ENCODE results near the gene TMEM109.

The TMEM109 gene

DNA sequence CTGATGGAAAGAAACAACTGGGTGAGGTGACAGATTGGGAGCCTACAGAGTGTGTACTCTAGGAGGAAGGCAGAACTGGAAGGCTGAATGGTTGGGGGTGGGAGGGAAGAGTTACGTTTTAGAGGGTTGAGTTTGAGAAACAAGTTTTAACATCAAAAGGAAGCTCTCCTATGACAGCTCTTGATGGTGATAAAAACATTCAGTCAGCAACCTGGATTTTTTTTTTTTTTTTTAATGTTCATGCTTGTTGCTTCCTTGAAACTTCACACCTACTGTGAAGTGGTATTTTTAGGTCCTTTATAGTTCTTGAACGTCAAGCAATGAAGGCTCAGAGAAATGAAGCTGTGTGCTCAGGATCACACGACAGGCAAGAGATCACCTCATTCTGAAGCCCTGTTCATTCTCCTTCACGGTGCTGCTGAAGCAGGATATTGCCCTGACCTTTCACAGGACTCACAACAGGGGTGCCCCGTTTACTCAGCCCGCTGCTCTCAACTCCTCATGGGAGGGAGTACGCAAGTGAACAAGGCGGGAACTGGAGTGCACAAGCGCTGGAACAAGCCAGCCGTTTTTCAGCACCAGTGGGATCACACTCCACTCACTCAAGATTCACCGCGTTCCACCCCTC lies 1.6 kb upstream of the TMEM109 start:
- DNase-seq, result no peak

DNA sequence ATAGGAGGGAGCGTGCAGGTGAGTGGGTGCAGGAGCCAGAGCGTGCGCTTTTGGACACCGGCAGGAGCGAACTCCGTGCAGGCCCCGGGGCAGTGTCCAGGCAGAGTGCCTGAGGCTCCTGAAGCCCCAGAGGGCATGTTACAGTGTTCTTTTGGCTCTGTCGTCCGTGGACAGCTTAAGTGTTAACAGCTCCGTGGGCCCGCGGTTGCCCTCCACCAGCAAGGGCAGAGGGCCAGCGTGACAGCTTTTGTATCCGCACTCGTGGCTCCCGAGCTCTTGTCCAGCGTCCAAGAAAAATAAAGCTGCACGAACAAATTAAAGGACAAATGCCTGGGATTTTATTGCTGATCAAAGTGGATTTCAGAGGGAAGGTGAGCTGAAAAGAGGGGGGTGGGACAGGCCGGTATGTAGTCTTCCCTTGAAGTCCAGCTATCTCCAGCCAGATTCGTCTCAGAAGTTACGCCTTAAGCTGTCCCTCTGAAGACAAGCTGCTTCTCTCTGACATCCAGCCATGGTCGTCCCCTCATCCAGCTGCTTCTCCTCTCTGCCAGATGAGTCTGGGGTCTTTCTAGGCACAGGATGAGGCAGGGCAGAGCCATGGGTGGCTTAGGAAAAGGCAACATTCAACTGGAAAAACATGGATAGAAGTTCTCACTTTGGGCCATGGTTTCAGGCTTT lies 968 bp upstream of the TMEM109 start:
- DNase-seq, result no peak

DNA sequence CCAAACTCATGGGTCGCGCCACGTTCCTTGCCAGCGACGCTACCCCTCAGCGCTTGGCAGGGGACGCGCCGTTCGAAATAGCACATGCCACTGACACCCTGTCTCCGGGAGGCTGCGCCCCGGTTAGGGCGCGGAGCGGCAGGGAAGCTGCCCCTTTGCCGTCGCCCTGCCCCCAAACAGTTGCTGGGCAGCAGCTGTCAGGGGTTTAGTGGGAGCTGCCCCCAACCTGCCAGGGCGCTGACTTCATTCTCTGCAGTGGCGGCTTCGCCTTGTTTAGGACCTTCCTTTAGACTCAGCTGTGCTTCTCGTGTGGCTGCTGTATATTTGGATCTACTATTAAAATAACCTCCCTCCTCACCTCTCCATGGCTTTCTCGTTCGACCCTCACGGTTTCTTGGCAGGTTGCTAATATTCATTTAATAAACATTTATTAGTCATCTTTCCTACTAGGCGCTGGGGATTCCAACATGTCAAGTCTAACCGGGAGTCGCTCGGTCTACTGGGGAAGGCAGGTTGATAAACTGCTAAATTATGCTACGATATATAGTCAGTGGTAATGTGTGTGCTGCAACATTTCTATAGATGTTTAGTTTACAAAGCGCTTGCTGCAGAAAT lies 782 bp downstream of the TMEM109 start:
- DNase-seq, result no peak

- no peak for DNase-seq
These were observed 1.4 kb downstream of the TMEM109 start for GRCh38 chr11:60915248-60915914.

DNA sequence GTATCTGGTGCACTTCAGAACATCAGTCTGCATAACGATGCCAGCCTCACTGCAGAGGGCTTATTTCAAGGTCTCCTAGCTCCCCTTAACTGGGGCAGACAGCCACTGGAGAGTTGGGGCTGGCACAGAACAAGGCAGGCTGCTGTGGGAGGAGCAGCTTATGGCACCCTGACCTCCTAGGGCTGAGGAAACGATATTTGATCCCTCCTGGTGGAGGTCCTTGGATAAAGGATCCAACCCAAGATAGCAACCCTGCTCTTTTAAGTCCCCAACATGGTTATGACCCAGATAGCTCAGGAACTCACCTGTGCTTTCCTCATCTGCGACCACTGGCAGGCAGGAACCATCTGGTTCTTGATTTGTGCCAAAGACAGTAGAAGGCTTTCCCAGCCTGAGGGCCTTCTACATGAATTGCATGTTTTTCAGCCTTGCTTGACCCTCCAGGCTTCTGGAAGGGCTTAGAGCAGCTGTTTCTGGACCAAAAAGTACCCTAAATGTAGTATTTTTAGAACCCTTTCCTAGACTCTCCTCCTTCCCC lies 2.8 kb downstream of the TMEM109 start:
- DNase-seq, result no peak

- DNase-seq, result no peak
These were observed 3.3 kb downstream of the TMEM109 start for GRCh38 chr11:60917267-60917666.

GRCh38 chr11:60918251-60918938 lies 4.4 kb downstream of the TMEM109 start:
- no peak for DNase-seq

DNA sequence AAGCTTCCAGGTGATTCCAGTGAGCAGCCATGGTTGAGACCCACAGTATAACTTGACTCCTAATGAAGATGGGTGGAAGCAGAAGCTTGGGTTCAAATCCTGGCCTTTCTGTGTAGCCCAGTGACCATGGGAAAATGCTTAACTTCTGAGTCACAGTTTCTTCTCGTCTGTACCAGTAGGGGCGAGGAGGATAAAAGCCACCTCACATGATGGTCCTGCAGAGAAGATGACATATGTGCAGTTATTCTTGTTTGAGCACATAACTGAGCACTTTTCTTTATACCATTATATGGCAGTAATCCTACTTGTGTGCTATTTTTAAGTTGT lies 4.9 kb downstream of the TMEM109 start:
- no peak for DNase-seq

- no peak for DNase-seq
These were observed 5.4 kb downstream of the TMEM109 start for GRCh38 chr11:60919320-60919719.

DNA sequence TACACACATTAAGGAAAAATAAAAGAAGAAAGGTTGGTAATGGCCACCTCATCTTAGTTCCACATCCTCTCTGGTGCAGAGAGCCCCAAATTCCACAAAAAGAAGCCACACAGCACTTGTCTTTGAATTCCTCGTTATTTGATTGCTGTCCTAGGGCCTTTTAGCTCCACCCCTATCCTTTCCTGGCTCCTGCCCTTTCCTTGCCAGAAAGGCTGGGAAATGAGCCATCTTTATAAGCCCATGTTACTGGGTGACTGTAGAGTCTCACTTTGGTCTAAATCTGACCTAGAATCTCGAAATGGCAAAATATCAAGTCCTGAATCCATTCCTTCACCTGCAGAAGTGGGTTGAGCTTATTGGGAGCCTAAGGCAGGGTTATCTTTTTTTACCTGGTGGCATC lies 6.0 kb downstream of the TMEM109 start:
- no peak for DNase-seq

- DNase-seq, result no peak
These were observed 7.3 kb downstream of the TMEM109 start for GRCh38 chr11:60921259-60921658.

GRCh38 chr11:60921777-60922335 lies 7.9 kb downstream of the TMEM109 start:
- no peak for DNase-seq

- no peak for DNase-seq
These were observed 8.9 kb downstream of the TMEM109 start for GRCh38 chr11:60922906-60923305.

DNA sequence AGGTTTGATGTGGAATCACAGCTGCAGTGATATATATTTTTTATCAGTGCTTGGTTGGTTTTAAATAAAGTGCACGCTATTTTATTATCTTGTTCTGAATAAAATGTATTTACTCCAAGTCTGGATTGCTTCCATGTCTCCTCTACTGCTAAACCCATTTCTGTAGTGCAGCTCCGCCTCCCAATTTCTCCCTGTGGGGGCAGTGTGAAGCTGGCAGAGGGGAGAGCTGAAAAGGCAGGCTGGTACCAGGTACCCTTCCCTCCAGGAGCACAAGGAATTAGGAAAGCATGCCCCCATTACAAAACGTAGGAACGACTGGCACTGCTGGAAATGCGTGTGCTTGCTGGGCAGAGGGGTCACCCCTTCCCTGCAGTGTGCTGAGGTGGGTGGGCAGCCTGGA lies 9.4 kb downstream of the TMEM109 start:
- no peak for DNase-seq

DNA sequence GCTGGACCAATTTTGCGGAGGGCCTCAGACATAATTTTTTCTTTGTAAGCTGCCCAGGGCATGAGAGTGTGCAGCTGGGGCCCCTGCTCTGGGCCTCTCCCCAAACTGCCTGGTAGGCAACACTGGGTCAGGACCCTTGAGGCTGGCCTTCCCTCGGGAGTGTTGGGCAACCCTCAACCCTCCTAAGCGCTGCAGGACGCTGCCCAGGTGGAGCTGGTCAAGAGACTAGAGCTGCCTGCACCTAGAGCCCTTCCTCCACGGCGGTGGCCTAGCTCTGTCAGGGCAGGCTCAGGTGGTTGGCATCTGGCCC lies 9.8 kb downstream of the TMEM109 start:
- no peak for DNase-seq

GRCh38 chr11:60924110-60924905 lies 10.3 kb downstream of the TMEM109 start, which contains the start of gene TMEM132A:
Gene TMEM132A (plus strand): TSS chr11:60924460. CDS start chr11:60924634, 174 bp downstream.
- DNase-seq, result peak; percentile 39

- no peak for DNase-seq
These were observed 11.2 kb downstream of the TMEM109 start for GRCh38 chr11:60924906-60925853.

DNA sequence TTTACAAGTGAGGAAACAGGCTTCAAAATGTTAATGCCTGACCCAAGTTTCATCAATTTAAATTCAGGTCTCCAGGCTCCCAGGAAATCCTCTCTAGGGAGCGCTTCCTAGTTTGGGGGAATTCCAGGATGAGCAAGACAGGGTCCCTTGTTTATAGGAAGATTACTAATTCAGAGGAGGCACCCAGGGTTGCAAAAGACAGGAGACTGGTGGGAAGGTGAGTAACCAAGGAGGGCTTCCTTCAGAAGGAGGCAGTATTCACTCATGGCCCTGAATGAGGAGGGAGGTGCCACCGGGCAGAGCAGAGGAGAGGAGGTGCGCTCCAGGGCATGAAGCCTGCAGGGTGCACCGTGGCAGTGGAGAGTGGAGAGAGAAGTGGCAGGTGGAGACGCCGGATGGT lies 11.9 kb downstream of the TMEM109 start:
- DNase-seq, result no peak

- no peak for DNase-seq
These were observed 12.5 kb downstream of the TMEM109 start for GRCh38 chr11:60926500-60926899.

DNA sequence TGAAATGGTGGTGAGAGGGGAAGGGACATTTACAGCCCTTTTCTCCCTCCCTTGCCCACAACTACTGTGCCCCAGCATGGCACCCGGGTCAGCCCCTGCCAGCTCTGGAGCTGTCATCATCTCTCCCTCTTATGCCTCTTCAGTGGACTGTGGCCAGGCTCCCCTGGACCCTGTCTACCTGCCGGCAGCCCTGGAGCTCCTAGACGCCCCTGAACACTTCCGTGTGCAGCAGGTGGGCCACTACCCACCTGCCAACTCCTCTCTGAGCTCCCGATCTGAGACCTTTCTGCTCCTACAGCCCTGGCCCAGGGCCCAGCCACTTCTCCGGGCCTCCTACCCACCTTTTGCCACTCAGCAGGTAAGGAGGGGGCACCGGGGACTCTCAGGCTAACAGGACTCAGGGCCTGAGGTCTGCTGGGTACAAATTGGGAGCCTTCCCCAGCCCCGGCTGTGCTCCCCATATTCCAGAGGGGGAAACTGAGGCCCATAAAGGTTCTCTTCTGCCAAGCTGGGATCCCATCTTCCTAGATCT lies 13.2 kb downstream of the TMEM109 start:
- no peak for DNase-seq

GRCh38 chr11:60927600-60927999 lies 13.6 kb downstream of the TMEM109 start:
- no peak for DNase-seq

Data from NCI-H1048 (cell line).